H1 (cell line): ENCODE data around the gene INPP5K. TPM values are rescaled to one million over a fixed set of nuclear protein-coding genes. Genes with fewer than 3 reads are reported as not detected.

Experiments used
- CTCF ChIA-PET: fragments of 300-600 bp; sonication (Branson Sonifier 250); formaldehyde crosslinking; loops from one replicate; lab custom pipeline; 2021; ENCODE audit not compliant: partially characterized antibody; lab: Charles Lee
- POLR2A ChIA-PET: fragments of 300-600 bp; sonication (Branson Sonifier 250); formaldehyde crosslinking; loops from one replicate; lab custom pipeline; 2021; ENCODE audit warnings: inconsistent platforms; ENCODE audit not compliant: partially characterized antibody; lab: Charles Lee
- DNase-seq, 2 experiments: peaks; one replicate each; pipeline versions ENCODE4 v3.0.0 to v3.0.0-alpha.2; 2010 to 2022; ENCODE audit warnings: low spot score in 2 of 2, low read depth in 1 of 2, mixed read lengths in 1 of 2
- FAIRE-seq: peaks from 2 replicates; lab custom pipeline; 2011; peaks lifted over from hg19 to GRCh38; lab: Jason Lieb, UNC
- H2AFZ ChIP-seq: 2 replicates; pipeline ENCODE4 v1.8.1; 2012; ENCODE audit warnings: low read length, inconsistent platforms
- H2AK5ac ChIP-seq: 2 replicates; pipeline ENCODE4 v1.6.1; 2013; ENCODE audit warnings: low read depth, low read length
- H2BK120ac ChIP-seq: replicated peaks from 2 replicates; pipeline ENCODE3; 2013; ENCODE audit warnings: low read depth, low read length, inconsistent platforms
- H2BK12ac ChIP-seq: 2 replicates; pipeline ENCODE4 v1.6.1; 2013; ENCODE audit warnings: low read depth, low read length
- H2BK15ac ChIP-seq: 2 replicates; pipeline ENCODE4 v1.6.1; 2013; ENCODE audit warnings: low read length
- H2BK20ac ChIP-seq: 2 replicates; pipeline ENCODE4 v1.6.1; 2013; ENCODE audit warnings: low read length
- H2BK5ac ChIP-seq: 2 replicates; pipeline ENCODE4 v1.6.1; 2013; ENCODE audit warnings: low read depth, low read length
- H3K14ac ChIP-seq: 2 replicates; pipeline ENCODE4 v1.6.1; 2013; ENCODE audit warnings: inconsistent platforms; ENCODE audit not compliant: insufficient read length
- H3K18ac ChIP-seq: 2 replicates; pipeline ENCODE4 v1.6.1; 2013; ENCODE audit warnings: low read length; ENCODE audit errors: extremely low read depth
- H3K23ac ChIP-seq: 2 replicates; pipeline ENCODE4 v1.6.1; 2013; ENCODE audit warnings: inconsistent platforms; ENCODE audit not compliant: insufficient read length
- H3K23me2 ChIP-seq: 2 replicates; pipeline ENCODE4 v1.6.1; 2013; ENCODE audit warnings: low read depth, low read length
- H3K27ac ChIP-seq: 2 replicates; pipeline ENCODE4 v1.6.1; 2011; ENCODE audit warnings: low read depth, low read length, inconsistent platforms
- H3K27me3 ChIP-seq, 4 experiments: replicated peaks in 1 of 4; 1 replicate in 1 of 4; 2 replicates in 3 of 4; pipeline versions ENCODE4 v1.6.1 to v1.8.1; 2011 to 2013; ENCODE audit warnings: low read length in 3 of 4, mild to moderate bottlenecking in 3 of 4, inconsistent platforms in 2 of 4, mixed read lengths in 2 of 4, moderate library complexity in 1 of 4; ENCODE audit not compliant: control insufficient read depth in 3 of 4, insufficient read depth in 3 of 4; ENCODE audit errors: extremely low read depth in 1 of 4
- H3K36me3 ChIP-seq, 4 experiments: 2 replicates each; pipeline versions ENCODE4 v1.6.1 to v1.8.1; 2011 to 2013; ENCODE audit warnings: mild to moderate bottlenecking in 4 of 4, low read length in 3 of 4, moderate library complexity in 2 of 4, control low read depth in 1 of 4, inconsistent platforms in 1 of 4; ENCODE audit not compliant: insufficient read depth in 4 of 4, control insufficient read depth in 2 of 4
- H3K4ac ChIP-seq: replicated peaks from 2 replicates; pipeline ENCODE3; 2013; ENCODE audit warnings: low read length, low read depth, mixed read lengths, inconsistent platforms; ENCODE audit not compliant: insufficient read length
- H3K4me1 ChIP-seq, 4 experiments: replicated peaks in 1 of 4; 1 replicate in 1 of 4; 2 replicates in 3 of 4; pipeline versions ENCODE4 v1.6.1 to v1.8.1; 2011 to 2013; ENCODE audit warnings: low read length in 3 of 4, inconsistent platforms in 2 of 4, mixed read lengths in 1 of 4; ENCODE audit not compliant: insufficient read depth in 4 of 4, control insufficient read depth in 3 of 4
- H3K4me2 ChIP-seq, 2 experiments: 2 replicates each; pipeline versions ENCODE4 v1.6.1 to v1.8.1; 2011 to 2013; ENCODE audit warnings: low read depth in 2 of 2, low read length in 2 of 2, control low read depth in 1 of 2, inconsistent platforms in 1 of 2, mild to moderate bottlenecking in 1 of 2; ENCODE audit not compliant: insufficient read depth in 1 of 2
- H3K4me3 ChIP-seq, 4 experiments: fragments of 200-600, 300-600 bp in 1 of 4; sonication (generic), shearing (Covaris generic), sonication (Bioruptor Twin) in 1 of 4; 2 replicates each; pipeline versions ENCODE4 v1.5.1 to v1.8.1; 2011 to 2016; ENCODE audit warnings: low read length in 4 of 4, low read depth in 3 of 4, control low read depth in 2 of 4, inconsistent platforms in 2 of 4, mild to moderate bottlenecking in 2 of 4, mixed read lengths in 1 of 4, moderate library complexity in 1 of 4; ENCODE audit not compliant: insufficient read depth in 2 of 4; ENCODE audit errors: extremely low read depth in 1 of 4
- H3K56ac ChIP-seq: replicated peaks from 2 replicates; pipeline ENCODE3; 2013; ENCODE audit warnings: low read depth, mild to moderate bottlenecking, mixed read lengths, low read length, inconsistent platforms; ENCODE audit not compliant: insufficient read length
- H3K79me1 ChIP-seq: 2 replicates; pipeline ENCODE4 v1.6.1; 2013; ENCODE audit warnings: low read depth, low read length, control low read depth
- H3K79me2 ChIP-seq, 2 experiments: 2 replicates each; pipeline versions ENCODE4 v1.6.1 to v1.8.1; 2012 to 2013; ENCODE audit warnings: low read length in 2 of 2, mild to moderate bottlenecking in 2 of 2, inconsistent platforms in 1 of 2; ENCODE audit not compliant: insufficient read depth in 2 of 2, control insufficient read depth in 1 of 2
- H3K9ac ChIP-seq, 4 experiments: replicated peaks in 1 of 4; 1 replicate in 1 of 4; 2 replicates in 3 of 4; pipeline versions ENCODE4 v1.6.1 to v1.8.1; 2011 to 2013; ENCODE audit warnings: low read depth in 3 of 4, low read length in 3 of 4, control low read depth in 2 of 4, mild to moderate bottlenecking in 2 of 4, moderate library complexity in 2 of 4, inconsistent platforms in 1 of 4; ENCODE audit errors: extremely low read depth in 1 of 4
- H3K9me3 ChIP-seq, 2 experiments: 2 replicates each; pipeline versions ENCODE4 v1.6.1 to v1.8.1; 2012 to 2013; ENCODE audit warnings: mild to moderate bottlenecking in 2 of 2, moderate library complexity in 2 of 2, control low read depth in 1 of 2, inconsistent platforms in 1 of 2, low read depth in 1 of 2, low read length in 1 of 2, mixed read lengths in 1 of 2; ENCODE audit not compliant: insufficient read depth in 2 of 2
- H4K20me1 ChIP-seq, 2 experiments: replicated peaks in 1 of 2; 2 replicates each; pipeline versions ENCODE3 to v1.8.1; 2011 to 2013; ENCODE audit warnings: inconsistent platforms in 2 of 2, low read length in 2 of 2, mild to moderate bottlenecking in 1 of 2; ENCODE audit not compliant: insufficient read depth in 2 of 2, control insufficient read depth in 1 of 2
- H4K5ac ChIP-seq: 2 replicates; pipeline ENCODE4 v1.6.1; 2013; ENCODE audit warnings: low read length, low read depth, mixed read lengths, inconsistent platforms; ENCODE audit not compliant: insufficient read length
- H4K8ac ChIP-seq: 2 replicates; pipeline ENCODE4 v1.8.0; 2013; ENCODE audit warnings: mild to moderate bottlenecking, moderate library complexity, low read length, inconsistent platforms; ENCODE audit not compliant: insufficient read depth; ENCODE audit errors: extremely low read depth
- H4K91ac ChIP-seq: replicated peaks from 2 replicates; pipeline ENCODE3; 2013; ENCODE audit warnings: low read length, mixed read lengths, inconsistent platforms; ENCODE audit not compliant: insufficient read length
- MAFK ChIP-seq: IDR thresholded peaks from 2 replicates; pipeline ENCODE4 v1.6.1; 2012; ENCODE audit warnings: low read depth, mild to moderate bottlenecking, improper control_type of control experiment, low read length
- WGBS, 2 experiments: shearing (Covaris generic) in 1 of 2; methylation state at CpG; one replicate each; pipeline versions ENCODE4 v1.1.6 to v1.1.7; 2013 to 2015; ENCODE audit warnings: low lambda C conversion rate in 2 of 2, mixed read lengths in 2 of 2, inconsistent platforms in 1 of 2, low coverage in 1 of 2, missing lambda C conversion rate in 1 of 2; ENCODE audit not compliant: insufficient replicate concordance in 2 of 2, insufficient coverage in 1 of 2, insufficient read length in 1 of 2; ENCODE audit errors: extremely low coverage in 1 of 2, missing lambda C conversion rate in 1 of 2; 5-methylcytosine and 5-hydroxymethylcytosine counted together
- polyA plus RNA-seq, 7 experiments: library from polyadenylated mRNA; depleted of rRNA in 3 of 7; stranded (reverse) in 5 of 7; unstranded in 2 of 7; fragments of >200 nt in 5 of 7; fragments of 200-250 nt in 2 of 7; gene quantifications; 1 replicate in 5 of 7; 2 replicates in 1 of 7; 4 replicates in 1 of 7; pipeline versions ENCODE4 v1.2.1 to v1.2.3, GENCODE V29; 2011 to 2013; ENCODE audit warnings: missing spikeins in 2 of 7, mixed read lengths in 2 of 7
- total RNA-seq: library from RNA; stranded (reverse); fragmentation: NEBNext Ultra II Directional; extraction: Animal tissue kit (Norgen Biotek cat#: 25700); gene quantifications from 2 replicates; pipeline ENCODE4 v1.2.1, GENCODE V29; 2021

Gene INPP5K
- total and polyA plus RNA-seq, 2 of the 8 experiments (the other 6 are each of a cell fraction or from before 2014, with no cell fraction given): 21.0 to 24.1 TPM

- Histone ChIP-seq H3K14ac (no peak overlapping the region), H3K23me2 (peaks cover 7% of the 10 kb centered on the region; the same call in 1 of the 2 replicates), H3K18ac (no peak overlapping the region), H3K27ac (no peak overlapping the region), H2BK20ac (no peak overlapping the region), H3K27me3 (no peaks in the 10 kb centered on the region), H2AFZ (no peak overlapping the region), H3K79me2 (no peaks in the 10 kb centered on the region), H3K23ac (no peak overlapping the region), H2BK12ac (no peak overlapping the region), H3K4me2 (no peak overlapping the region), H3K36me3 (peaks cover 0 to 5% (median 0%) of the 10 kb centered on the region in 4 experiments; a peak in 2 of 8 replicates), H2AK5ac (peak overlapping the region; percentile 49; the same call in 1 of the 2 replicates), H2BK15ac (no peak overlapping the region), H3K9ac (no peak overlapping the region; a peak in 1 of 7 replicates), H4K91ac (no peak overlapping the region), H4K5ac (no peak overlapping the region), H4K20me1 (peaks cover under 1 to 2% of the 10 kb centered on the region in 2 experiments), H3K56ac (no peak overlapping the region), H4K8ac (no peak overlapping the region), H2BK120ac (no peak overlapping the region), H3K4me1 (peaks cover 0 to 9% (median 4%) of the 10 kb centered on the region in 4 experiments; a peak in 4 of 7 replicates), H3K4ac (no peak overlapping the region), H3K9me3 (no peaks in the 10 kb centered on the region), H3K4me3 (no peak overlapping the region), H2BK5ac (no peak overlapping the region), H3K79me1 (no peaks in the 10 kb centered on the region; the same call in 1 of the 2 replicates)
- FAIRE-seq (no peak), DNase-seq (no peak)
- WGBS, 2 experiments: 94% methylated on average over 7 of the region's 7 CpGs; no CpG with 5 or more reads in 1 of the 2 experiments
- POLR2A ChIA-PET: interaction anchor here (2.0 to 2.6 kb wide), 2 partner anchors 11 to 22 kb away, joined by 4 to 15 read pairs; partner anchors contain the start of gene INPP5K
- CTCF ChIA-PET: interaction anchor here (1.2 to 1.7 kb wide), 2 partner anchors 18 to 21 kb away, joined by 3 to 5 read pairs; no protein-coding TSS in a partner anchor
- no peak for TF ChIP-seq MAFK
These were observed 22.2 kb downstream of the INPP5K start for GRCh38 chr17:1494203-1494602.
